GM03348 (cell line): ENCODE measurements around the gene CMIP.

Experiments
- DNase-seq: peaks from one replicate; pipeline ENCODE4 v3.0.0; 2012; ENCODE audit warnings: low spot score

CMIP gene

DNA sequence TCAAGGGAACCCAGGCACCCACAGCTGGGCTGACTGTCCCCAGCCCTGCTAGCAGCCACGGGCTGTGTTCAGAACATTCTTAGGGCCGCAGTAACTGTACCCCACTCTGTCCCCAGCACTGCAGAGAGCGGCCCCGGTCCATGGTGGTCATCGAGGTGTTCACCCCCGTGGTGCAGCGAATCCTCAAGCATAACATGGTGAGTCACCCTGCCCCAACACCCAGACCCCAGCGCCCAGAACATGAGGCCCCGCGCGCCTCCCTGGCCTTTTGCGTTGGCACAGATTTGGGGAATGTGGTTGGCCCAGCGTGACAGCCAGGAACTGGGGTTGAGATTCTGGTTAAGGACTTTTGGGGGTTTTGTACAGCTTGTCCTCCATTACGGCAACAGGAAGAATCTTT, 219.5 kb downstream of the CMIP start:
- DNase-seq = no peak

- no peak for DNase-seq
Observed at GRCh38 chr16:81665588-81665987, 221.0 kb downstream of the CMIP start.

DNA sequence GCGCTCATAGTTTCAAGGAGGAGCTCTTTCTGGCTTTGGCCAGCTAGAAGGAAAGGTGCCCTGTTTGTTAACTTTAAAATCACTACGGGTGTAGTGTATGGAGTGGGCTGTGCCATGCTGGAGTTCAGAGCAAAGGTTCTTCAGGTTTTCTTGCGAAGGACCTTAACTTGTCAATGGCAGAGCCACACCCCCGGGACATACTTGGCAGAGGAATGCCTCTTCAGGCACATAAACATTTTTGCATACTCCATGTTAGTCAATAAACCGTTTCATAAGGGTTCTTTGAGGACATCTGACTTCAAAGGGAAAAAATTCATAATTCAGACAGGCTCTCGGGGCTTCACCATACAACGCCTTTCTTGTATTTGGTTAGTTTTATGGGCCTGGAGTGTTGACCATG, 221.5 kb downstream of the CMIP start:
- DNase-seq = no peak

- DNase-seq = no peak
Observed at GRCh38 chr16:81668243-81669097, 223.9 kb downstream of the CMIP start.

DNA sequence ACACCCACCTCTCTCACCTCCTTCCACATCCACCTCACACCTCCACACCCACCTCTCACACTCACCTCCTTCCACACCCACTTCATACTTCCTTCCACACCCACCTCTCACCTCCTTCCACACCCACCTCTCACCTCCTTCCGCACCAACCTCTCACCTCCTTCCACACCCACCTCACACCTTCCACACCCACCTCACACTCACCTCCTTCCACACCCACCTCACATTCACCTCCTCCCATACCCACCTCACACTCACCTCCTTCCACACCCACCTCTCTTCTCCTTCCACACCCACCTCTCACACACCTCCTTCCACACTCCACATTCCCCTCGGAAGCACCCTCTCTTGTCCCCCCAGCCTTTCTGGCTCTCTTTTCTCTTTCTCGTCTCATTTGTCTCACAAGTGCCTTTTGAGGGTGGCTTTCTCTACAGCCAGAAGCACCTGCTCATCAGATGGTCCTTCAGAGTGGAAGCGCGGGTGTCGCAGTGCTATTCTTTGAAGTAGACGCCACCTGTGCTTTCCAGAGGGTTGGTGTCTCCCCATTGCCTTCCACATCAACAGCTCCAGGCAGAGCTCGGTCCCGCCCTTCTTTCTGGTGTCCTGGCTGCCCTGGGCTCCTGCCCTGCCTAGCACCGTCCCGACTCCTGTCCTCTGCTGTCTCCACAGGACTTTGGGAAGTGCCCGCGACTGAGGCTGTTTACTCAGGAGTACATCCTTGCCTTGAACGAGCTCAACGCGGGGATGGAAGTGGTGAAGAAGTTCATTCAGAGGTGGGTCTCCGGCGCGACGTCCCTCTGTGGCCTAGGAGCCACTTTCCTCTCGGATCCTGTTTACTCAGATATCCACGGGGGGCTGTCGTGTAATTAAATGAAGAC, 225.1 kb downstream of the CMIP start:
- no peak for DNase-seq

DNA sequence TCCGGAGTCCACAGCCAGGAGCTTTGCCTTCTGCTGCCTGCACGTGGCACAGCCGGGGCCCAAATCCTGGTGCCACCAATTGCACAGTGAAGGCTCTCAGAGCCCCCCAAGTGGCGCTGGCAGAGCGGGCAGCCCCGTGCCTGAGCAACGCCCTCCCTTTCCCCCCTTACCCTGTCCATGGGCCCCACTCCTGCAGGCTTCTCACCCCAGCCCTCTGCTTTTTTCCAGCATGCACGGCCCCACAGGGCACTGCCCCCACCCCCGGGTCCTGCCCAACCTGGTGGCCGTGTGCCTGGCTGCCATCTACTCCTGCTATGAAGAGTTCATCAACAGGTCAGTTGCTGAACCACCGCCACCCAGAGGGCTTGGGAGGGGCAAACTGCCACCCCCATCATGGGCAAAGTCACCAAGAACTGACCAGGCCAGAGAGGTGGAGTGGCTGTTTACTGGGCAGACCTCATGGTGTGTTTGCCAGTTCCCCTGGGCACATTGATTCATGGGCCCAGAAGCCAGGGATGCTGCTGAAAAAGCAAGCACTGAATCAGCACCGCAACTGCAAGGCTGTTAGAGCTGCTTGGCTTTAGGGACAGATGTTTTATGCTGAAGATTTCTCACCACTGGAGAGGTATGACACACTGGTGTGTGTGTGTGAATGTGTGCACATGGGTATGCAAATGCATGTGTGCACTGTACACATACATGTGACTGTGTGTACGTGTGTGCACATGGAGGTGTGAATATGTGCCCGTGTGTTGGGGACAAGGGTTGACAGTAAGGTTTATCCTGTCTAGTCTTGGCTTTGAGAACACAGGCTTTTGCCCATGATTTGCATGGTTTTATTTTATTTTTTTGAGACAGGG, 227.4 kb downstream of the CMIP start:
- no peak for DNase-seq

GRCh38 chr16:81673432-81673831, 228.8 kb downstream of the CMIP start:
- DNase-seq = no peak

DNA sequence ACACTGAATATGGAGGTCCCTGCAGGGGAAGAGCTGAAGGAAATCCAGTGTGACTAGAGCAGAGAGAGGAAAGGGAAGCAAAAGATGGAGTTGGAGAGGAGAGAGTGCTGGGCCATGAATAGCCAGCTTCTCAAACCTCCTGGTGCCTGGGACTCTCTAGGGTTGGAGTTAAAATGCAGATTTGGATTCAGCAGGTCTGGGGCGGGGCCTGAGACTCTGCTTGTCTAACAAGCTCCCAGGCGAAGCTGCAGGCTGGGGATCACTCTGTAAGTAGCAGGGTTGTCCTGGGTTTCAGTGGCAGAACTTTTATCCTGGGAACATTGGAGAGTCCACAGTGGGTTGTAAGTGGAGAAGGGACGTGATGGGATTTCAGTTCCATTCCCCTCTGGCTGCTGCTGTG, 231.1 kb downstream of the CMIP start:
- DNase-seq = no peak

DNA sequence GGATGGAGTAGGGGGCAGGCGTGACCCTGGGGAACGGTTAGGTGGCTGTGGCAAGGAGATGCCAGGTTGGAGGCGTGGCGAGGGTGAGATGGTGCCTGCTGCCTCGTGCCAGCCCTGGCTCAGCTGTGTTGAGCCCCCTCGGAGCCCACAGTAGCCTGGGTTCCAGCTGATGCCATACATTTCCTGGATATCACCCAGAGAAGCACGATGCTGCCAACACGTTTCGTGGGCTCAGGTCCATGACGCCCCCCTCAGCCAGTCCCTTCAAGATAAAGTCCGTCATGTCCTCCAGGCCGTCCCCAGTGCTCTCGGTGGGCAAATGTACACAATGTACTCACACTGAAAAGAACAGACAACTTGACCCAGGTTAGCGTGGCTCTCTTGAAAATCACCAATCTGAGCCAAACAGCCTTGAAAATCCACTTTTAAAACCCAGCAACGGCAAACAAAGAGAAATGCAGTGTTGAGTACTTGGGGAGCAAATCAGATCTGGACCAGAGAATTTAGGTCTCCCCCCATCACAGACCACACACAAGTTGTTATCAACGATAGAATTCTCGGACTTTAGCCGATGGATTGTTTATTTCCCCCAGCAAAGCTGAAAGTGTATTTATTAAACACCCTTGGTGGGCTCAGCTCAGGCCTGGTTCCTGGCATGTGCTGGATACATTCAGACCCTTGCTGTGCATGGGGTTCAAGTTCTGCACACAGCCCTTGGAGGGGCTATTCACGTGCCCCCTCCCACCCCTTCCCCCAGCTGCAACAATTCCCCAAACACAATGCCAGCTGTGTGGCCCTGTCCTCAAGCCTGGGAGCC, 231.7 kb downstream of the CMIP start:
- DNase-seq = no peak

GRCh38 chr16:81676883-81677737, 232.5 kb downstream of the CMIP start:
- DNase-seq = no peak

DNA sequence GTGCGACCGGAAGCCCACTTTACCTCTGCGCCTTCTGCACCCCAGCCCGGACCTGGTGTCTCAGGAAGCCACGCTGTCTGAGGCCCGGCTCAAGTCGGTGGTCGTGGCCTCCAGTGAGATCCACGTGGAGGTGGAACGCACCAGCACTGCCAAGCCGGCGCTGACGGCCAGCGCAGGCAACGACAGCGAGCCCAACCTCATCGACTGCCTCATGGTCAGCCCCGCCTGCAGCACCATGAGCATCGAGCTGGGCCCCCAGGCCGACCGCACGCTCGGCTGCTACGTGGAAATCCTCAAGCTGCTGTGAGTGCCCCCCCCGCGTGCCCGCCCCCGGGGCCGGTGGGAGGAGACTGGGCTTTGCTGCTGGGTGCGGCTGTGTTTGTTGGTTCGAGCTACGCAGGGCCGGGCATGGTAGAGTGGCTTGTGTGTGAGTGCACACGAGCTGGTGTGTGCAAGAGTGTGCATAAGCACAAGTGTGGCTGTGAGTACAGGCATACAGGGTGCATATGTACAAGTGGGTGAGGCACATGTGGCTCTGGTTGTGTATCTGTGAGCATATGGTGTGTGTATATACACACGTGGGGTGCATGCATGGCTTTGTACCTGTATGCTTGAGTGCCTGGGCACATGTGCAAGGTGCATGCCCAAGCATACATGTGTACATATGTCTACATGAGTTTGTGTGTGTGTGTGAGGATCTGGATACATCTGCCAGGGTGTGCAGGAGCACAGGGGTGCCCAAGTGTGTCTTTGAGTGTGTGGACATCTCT, 233.9 kb downstream of the CMIP start:
- DNase-seq = no peak

GRCh38 chr16:81679721-81680430, 235.3 kb downstream of the CMIP start:
- no peak for DNase-seq

- DNase-seq = no peak
Observed at GRCh38 chr16:81680444-81681275, 236.1 kb downstream of the CMIP start.

DNA sequence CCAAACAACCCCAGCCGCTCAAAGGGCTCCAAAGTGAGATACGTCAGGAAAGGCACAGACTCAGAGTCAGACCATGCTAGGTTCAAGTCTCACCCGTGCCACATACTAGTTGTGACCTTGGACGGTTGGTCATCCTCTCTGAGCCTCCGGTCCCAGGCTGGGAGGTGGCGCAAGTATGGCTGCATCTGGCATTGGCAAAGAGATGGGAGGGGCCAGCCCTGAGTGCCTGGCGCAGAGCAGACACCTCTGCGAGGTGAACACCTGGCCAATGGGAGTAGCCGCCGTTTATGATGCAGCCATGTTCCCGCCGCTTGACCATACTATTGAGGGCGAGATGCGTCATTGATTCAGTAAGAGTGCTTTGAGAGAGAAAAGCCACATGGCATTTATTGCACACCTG, 236.7 kb downstream of the CMIP start:
- DNase-seq = no peak

DNA sequence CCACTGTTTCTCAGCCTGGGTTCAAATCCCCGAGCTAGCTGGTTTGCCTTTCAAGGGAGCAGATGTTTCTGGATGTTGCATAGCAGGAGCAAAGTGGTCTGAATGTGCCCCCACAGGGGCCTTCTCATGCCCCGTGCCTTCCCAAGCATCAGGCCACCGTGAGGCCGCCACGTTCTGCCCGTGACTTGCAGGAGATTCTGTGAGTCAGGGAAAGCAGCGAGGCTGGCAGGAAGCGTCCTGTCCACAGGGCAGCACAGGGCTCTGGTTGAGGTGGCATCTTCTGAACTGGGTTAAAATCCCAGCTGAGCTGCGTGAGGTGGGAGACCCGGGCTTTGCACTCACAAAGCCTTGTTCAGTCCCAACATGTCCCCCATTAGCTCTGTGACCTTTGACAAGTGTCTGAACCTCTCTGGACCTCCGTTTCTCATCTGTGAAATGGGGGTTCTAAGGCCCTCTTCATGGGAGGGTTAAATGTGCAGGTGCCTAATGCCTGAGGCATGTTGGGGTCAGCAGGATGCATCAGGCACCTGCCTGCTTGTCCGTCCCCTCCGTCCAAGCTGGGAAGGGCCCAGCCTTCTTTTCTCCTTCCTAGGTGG, 239.7 kb downstream of the CMIP start:
- DNase-seq = no peak

DNA sequence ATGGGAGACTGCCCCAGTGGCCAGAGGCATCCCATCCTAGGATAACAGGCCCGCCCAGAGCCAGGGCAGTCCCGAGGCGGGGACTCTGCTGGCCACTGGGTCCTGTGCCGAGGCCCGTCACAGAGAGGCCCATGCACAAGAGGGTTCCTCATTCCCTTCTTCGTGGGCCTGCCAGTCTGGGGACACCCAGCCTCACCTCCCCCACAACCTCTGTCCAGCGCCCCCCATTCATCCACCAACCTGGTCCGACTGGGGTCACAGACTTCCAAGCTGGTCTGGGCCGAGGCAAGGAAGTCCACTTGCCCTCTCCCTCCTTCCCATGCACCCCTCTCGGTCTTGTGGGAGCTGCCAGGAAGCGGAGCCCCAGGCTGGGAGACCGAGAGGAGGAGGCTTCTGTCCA, 240.3 kb downstream of the CMIP start:
- no peak for DNase-seq

DNA sequence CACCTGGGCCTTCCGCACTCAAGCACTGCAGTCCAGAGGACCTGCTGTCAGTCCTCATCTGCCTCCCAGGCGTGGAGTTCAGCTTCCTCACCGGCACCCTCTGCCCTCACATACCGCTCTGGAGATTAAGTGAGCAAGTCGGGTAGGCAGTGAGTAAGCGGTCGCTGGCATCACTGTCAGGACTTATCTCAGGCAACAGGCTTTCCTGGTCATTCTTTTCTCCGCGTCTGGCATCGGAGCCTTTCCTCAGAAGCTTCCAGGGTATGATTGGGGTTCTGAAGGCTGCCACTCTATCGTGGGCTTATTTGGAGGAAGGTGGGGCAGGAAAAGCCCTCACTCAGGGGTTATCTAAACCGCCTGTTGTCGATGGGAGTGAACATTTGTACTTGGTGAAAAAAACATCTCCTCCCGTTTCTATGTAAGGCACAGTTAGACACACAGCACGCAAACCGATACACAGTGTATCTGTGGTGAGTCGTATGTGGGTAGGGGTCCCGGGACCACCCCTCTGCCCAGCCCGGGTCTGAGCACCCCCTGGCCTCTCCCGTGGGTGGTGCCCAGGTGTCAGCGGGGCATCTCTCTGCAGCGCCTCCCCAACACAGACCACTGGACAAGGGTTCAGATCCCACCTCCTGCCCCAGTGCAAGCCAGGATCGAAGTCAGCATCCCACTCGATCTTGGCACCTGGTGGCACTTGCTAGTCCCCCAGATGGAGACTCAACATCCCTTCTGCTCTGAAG, 242.0 kb downstream of the CMIP start:
- DNase-seq = no peak
